Astrocyte of the hippocampus (primary cell): ENCODE results near the gene OPTN.

ENCODE experiments used
- DNase-seq: peaks from one replicate; pipeline ENCODE4 v3.0.0; 2011; ENCODE audit warnings: low read depth, low spot score

OPTN gene

GRCh38 chr10:13184276-13184675 lies 84.3 kb downstream of the OPTN start:
- DNase-seq, result no peak

GRCh38 chr10:13184730-13185514 lies 85.0 kb downstream of the OPTN start:
- peak; percentile 53 for DNase-seq

DNA sequence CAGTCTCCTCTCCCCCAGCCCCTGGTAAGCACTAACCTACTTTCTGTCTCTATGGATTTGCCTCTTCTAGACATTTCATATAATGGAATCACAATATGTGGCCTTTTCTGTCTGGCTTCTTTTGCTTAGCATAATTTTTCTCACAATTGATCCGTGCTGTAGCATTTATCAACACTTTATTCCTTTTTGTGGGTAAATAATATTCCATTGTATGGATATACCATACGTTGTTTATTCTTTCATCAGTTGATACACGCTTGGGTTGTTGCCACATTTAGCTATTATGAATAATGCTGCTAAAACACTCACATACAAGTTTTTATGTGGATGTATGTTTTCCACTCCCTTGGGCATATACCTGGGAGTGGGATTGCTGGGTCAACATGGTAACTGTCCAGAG lies 87.2 kb downstream of the OPTN start:
- DNase-seq, result no peak
